Thyroid gland (tissue), 4 donors: ENCODE data around the gene ATP13A3.

Experiments
- POLR2A ChIP-seq, 2 donors: fragments of 450-650 bp; IDR thresholded peaks; one replicate each; pipeline ENCODE4 v1.6.1; 2017; ENCODE audit warnings: antibody characterized with exemption in 2 of 2, mild to moderate bottlenecking in 2 of 2, moderate library complexity in 1 of 2
- TF ChIP-seq, protein P1 (sequence below), 6 experiments: fragments of 200-600 bp in 3 of 6; fragments of 450-650 bp in 3 of 6; sonication (generic) in 3 of 6; IDR thresholded peaks; one replicate each; pipeline ENCODE4 v1.5.1; 2016 to 2019; ENCODE audit warnings: antibody characterized with exemption in 6 of 6, mild to moderate bottlenecking in 2 of 6, inconsistent platforms in 1 of 6, moderate library complexity in 1 of 6

DNA sequence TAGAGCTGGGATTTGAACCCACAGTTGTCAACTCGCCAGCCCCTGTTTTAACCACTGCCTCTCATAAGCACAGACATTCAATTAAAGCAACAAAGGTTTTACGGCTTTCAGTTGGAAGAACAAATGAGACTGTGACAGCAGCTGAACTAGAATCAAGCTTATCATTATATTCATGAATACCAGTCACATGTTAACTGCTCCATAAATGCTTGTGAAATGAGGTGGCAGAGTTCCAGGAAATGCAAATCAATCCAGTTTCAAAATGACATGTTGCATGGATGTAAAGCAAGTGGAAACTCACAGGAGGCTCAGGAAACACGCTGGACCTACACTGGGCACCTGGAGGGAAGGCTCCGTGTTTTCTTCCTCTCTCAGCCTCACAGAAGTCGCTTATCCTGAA, 91.6 kb downstream of the ATP13A3 start:
- TF ChIP-seq, protein P1, sequence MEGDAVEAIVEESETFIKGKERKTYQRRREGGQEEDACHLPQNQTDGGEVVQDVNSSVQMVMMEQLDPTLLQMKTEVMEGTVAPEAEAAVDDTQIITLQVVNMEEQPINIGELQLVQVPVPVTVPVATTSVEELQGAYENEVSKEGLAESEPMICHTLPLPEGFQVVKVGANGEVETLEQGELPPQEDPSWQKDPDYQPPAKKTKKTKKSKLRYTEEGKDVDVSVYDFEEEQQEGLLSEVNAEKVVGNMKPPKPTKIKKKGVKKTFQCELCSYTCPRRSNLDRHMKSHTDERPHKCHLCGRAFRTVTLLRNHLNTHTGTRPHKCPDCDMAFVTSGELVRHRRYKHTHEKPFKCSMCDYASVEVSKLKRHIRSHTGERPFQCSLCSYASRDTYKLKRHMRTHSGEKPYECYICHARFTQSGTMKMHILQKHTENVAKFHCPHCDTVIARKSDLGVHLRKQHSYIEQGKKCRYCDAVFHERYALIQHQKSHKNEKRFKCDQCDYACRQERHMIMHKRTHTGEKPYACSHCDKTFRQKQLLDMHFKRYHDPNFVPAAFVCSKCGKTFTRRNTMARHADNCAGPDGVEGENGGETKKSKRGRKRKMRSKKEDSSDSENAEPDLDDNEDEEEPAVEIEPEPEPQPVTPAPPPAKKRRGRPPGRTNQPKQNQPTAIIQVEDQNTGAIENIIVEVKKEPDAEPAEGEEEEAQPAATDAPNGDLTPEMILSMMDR (IDR thresholded peaks at IDR 0.05): no peak
- no peak for TF ChIP-seq POLR2A (IDR thresholded peaks at IDR 0.05)
